Vagina (tissue), 2 donors: ENCODE results near the gene FRY.

Source experiments
- POLR2A ChIP-seq, 2 donors: fragments of 450-650 bp; IDR thresholded peaks; one replicate each; pipeline ENCODE4 v1.6.1; 2017; ENCODE audit warnings: antibody characterized with exemption in 2 of 2, mild to moderate bottlenecking in 2 of 2, moderate library complexity in 2 of 2
- POLR2AphosphoS5 ChIP-seq, 2 donors: sonication (generic); formaldehyde crosslinking; IDR thresholded peaks; one replicate each; pipeline ENCODE4 v1.9.0; 2017; ENCODE audit warnings: antibody characterized with exemption in 2 of 2, mild to moderate bottlenecking in 2 of 2, low read depth in 1 of 2; ENCODE audit not compliant: insufficient read depth in 1 of 2
- TF ChIP-seq, protein P1 (sequence below), 3 experiments: fragments of 450-650 bp in 2 of 3; fragments of 200-600 bp in 1 of 3; sonication (generic) in 1 of 3; IDR thresholded peaks; one replicate each; pipeline ENCODE4 v1.5.1; 2017 to 2019; ENCODE audit warnings: antibody characterized with exemption in 3 of 3, mild to moderate bottlenecking in 2 of 3, moderate library complexity in 2 of 3

DNA sequence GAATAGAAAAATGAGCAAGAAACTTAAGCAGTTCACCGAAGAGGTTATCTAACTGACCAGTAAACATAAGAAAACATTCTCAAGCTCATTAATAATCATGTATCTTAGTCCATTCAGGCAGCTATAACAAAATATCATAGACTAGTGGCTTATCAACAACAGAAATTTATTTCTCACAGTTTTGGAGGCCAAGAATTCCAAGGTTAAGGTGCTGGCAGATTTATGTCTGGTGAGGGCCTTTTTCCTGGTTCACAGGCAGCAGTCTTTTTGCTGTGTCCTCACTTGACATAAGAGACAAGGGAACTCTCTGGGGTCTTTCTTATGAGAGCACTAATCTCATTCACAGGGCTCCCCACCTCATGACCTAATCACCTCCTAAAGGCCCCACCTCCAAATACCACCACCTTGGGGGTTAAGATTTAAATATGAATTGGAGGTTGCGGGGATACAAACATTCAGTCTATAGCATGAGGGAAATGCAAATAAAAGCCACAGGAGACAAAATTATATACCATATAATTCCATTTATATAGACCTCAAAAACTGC, 160.0 kb downstream of the FRY start:
- TF ChIP-seq, protein P1, sequence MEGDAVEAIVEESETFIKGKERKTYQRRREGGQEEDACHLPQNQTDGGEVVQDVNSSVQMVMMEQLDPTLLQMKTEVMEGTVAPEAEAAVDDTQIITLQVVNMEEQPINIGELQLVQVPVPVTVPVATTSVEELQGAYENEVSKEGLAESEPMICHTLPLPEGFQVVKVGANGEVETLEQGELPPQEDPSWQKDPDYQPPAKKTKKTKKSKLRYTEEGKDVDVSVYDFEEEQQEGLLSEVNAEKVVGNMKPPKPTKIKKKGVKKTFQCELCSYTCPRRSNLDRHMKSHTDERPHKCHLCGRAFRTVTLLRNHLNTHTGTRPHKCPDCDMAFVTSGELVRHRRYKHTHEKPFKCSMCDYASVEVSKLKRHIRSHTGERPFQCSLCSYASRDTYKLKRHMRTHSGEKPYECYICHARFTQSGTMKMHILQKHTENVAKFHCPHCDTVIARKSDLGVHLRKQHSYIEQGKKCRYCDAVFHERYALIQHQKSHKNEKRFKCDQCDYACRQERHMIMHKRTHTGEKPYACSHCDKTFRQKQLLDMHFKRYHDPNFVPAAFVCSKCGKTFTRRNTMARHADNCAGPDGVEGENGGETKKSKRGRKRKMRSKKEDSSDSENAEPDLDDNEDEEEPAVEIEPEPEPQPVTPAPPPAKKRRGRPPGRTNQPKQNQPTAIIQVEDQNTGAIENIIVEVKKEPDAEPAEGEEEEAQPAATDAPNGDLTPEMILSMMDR (IDR thresholded peaks at IDR 0.05): no peak
- TF ChIP-seq POLR2A (IDR thresholded peaks at IDR 0.05) (no peak), POLR2AphosphoS5 (IDR thresholded peaks at IDR 0.05; ENCODE audit: insufficient read depth in 1 of 2, low read depth in 1 of 2) (no peak)
